Endothelial cell of umbilical vein (primary cell): ENCODE data around the gene HAT1. TPM values are rescaled to one million over a fixed set of nuclear protein-coding genes. Genes with fewer than 3 reads are reported as not detected.

Experiments used
- BruUV-seq: library from RNA; stranded (reverse); fragments of 400-500 nt; replicated peaks from 2 replicates; lab custom pipeline; 2021; lab: Mats Ljungman, UMichigan
- CTCF ChIA-PET: fragments of 300-600, 350-600 bp; sonication (Branson Sonifier 250); formaldehyde crosslinking; loops from one replicate; lab custom pipeline; 2021; ENCODE audit warnings: antibody characterized with exemption, inconsistent platforms; lab: Charles Lee
- POLR2A ChIA-PET: fragments of 300-600, 350-600 bp; sonication (Branson Sonifier 250); formaldehyde crosslinking; loops from one replicate; lab custom pipeline; 2021; ENCODE audit warnings: antibody characterized with exemption, inconsistent platforms; lab: Charles Lee
- DNase-seq: peaks from one replicate; pipeline ENCODE4 v3.0.0-alpha.2; 2011; ENCODE audit warnings: low read depth, low spot score
- FAIRE-seq: peaks from 2 replicates; lab custom pipeline; 2011; peaks lifted over from hg19 to GRCh38; lab: Jason Lieb, UNC
- H2AFZ ChIP-seq: 2 replicates; pipeline ENCODE4 v1.6.0; 2012; ENCODE audit warnings: low read depth, low read length, control low read depth, inconsistent platforms
- H3K27ac ChIP-seq: 2 replicates; pipeline ENCODE4 v1.5.1; 2011; ENCODE audit warnings: low read depth, mild to moderate bottlenecking, control low read depth, low read length, moderate library complexity; ENCODE audit not compliant: insufficient read depth
- H3K27me3 ChIP-seq, 2 experiments: 2 replicates each; pipeline versions ENCODE4 v1.6.0 to v1.6.1; 2011; ENCODE audit warnings: low read length in 2 of 2, mixed read lengths in 1 of 2; ENCODE audit not compliant: control insufficient read depth in 2 of 2, insufficient read depth in 2 of 2
- H3K36me3 ChIP-seq, 2 experiments: 2 replicates in 1 of 2; 3 replicates in 1 of 2; pipeline ENCODE4 v1.5.1; 2011; ENCODE audit warnings: low read length in 2 of 2, mild to moderate bottlenecking in 1 of 2, moderate library complexity in 1 of 2; ENCODE audit not compliant: control insufficient read depth in 2 of 2, insufficient read depth in 2 of 2; ENCODE audit errors: extremely low read depth in 1 of 2
- H3K4me1 ChIP-seq: 3 replicates; pipeline ENCODE4 v1.5.1; 2011; ENCODE audit warnings: mild to moderate bottlenecking, low read length; ENCODE audit not compliant: control insufficient read depth, insufficient read depth; ENCODE audit errors: extremely low read depth
- H3K4me2 ChIP-seq: 2 replicates; pipeline ENCODE4 v1.6.1; 2011; ENCODE audit warnings: low read length, control low read depth, mixed read lengths; ENCODE audit not compliant: insufficient read depth
- H3K4me3 ChIP-seq, 3 experiments: fragments of 200-600 bp in 1 of 3; sonication (generic), shearing (Covaris generic) in 1 of 3; replicated peaks in 1 of 3; 2 replicates each; pipeline ENCODE4 v1.5.1; 2011 to 2016; ENCODE audit warnings: control low read depth in 3 of 3, low read length in 3 of 3, mild to moderate bottlenecking in 2 of 3, inconsistent platforms in 1 of 3, low read depth in 1 of 3, moderate library complexity in 1 of 3; ENCODE audit not compliant: insufficient read depth in 1 of 3
- H3K79me2 ChIP-seq: 2 replicates; pipeline ENCODE4 v1.6.0; 2012; ENCODE audit warnings: low read length, inconsistent platforms; ENCODE audit not compliant: control insufficient read depth, insufficient read depth
- H3K9ac ChIP-seq: replicated peaks from 2 replicates; pipeline ENCODE3; 2011; ENCODE audit warnings: low read length, control low read depth; ENCODE audit not compliant: insufficient read depth; ENCODE audit errors: extremely low read depth
- H3K9me1 ChIP-seq: replicated peaks from 3 replicates; pipeline ENCODE4 v1.6.0; 2011; ENCODE audit warnings: mild to moderate bottlenecking, low read length; ENCODE audit not compliant: control insufficient read depth, insufficient read depth; ENCODE audit errors: extremely low read depth
- H3K9me3 ChIP-seq: replicated peaks from 2 replicates; pipeline ENCODE4 v1.5.1; 2012; ENCODE audit warnings: low read length, inconsistent platforms; ENCODE audit not compliant: control insufficient read depth, insufficient read depth
- H4K20me1 ChIP-seq: replicated peaks from 2 replicates; pipeline ENCODE3; 2011; ENCODE audit warnings: mild to moderate bottlenecking, low read length; ENCODE audit not compliant: control insufficient read depth, insufficient read depth; ENCODE audit errors: extremely low read depth
- EZH2 ChIP-seq: IDR thresholded peaks from 2 replicates; pipeline ENCODE4 v1.6.1; 2012; ENCODE audit warnings: borderline replicate concordance, low read depth, mild to moderate bottlenecking, moderate library complexity, low read length, inconsistent platforms; ENCODE audit not compliant: severe bottlenecking
- FOS ChIP-seq: IDR thresholded peaks from 2 replicates; pipeline ENCODE4 v1.6.1; 2011; ENCODE audit warnings: mild to moderate bottlenecking, low read length, moderate library complexity, borderline replicate concordance; ENCODE audit not compliant: insufficient read depth
- GATA2 ChIP-seq: IDR thresholded peaks from 2 replicates; pipeline ENCODE4 v1.7.0; 2011; ENCODE audit warnings: low read depth, mild to moderate bottlenecking, moderate library complexity, mixed read lengths, low read length; ENCODE audit not compliant: insufficient read length, insufficient read depth
- JUN ChIP-seq: IDR thresholded peaks from 2 replicates; pipeline ENCODE4 v1.6.1; 2011; ENCODE audit warnings: borderline replicate concordance, low read depth; ENCODE audit not compliant: insufficient read length, insufficient read depth
- MYC ChIP-seq: IDR thresholded peaks from one replicate; pipeline ENCODE4 v1.6.1; 2011; ENCODE audit warnings: mild to moderate bottlenecking, low read depth, low read length
- POLR2A ChIP-seq: IDR thresholded peaks from 2 replicates; pipeline ENCODE4 v1.6.1; 2012; ENCODE audit warnings: low read depth, mild to moderate bottlenecking, control low read depth, low read length
- POLR2AphosphoS5 ChIP-seq: IDR thresholded peaks from 2 replicates; pipeline ENCODE4 v1.6.1; 2012; ENCODE audit warnings: low read depth, mild to moderate bottlenecking, control low read depth, low read length, moderate library complexity; ENCODE audit not compliant: insufficient read depth
- dilution Hi-C: fragments of 300-500 bp; cut with MboI; formaldehyde crosslinking; loops from one replicate; pipeline ENCODE4 v1.15.0; 2019; ENCODE audit warnings: low sequenced_read_pairs; ENCODE audit not compliant: extremely low pct_ligation_motif_present
- intact Hi-C: fragments of 100-400 bp; cut with micrococcal nuclease; formaldehyde crosslinking; loops from one replicate; pipeline ENCODE4 v1.10.0; 2022
- polyA plus RNA-seq, 4 experiments: library from polyadenylated mRNA; depleted of rRNA in 3 of 4; stranded (reverse) in 3 of 4; unstranded in 1 of 4; fragments of >200 nt; gene quantifications; 2 replicates each; pipeline versions ENCODE4 v1.2.1 to v1.2.3, GENCODE V29; 2011 to 2012; ENCODE audit warnings: missing spikeins in 1 of 4
- total RNA-seq: library from RNA; stranded (reverse); gene quantifications from 2 replicates; pipeline ENCODE4 v1.2.3, GENCODE V29; 2021
- TF ChIP-seq, protein P1 (sequence below), 2 donors: IDR thresholded peaks; 1 replicate in 1 of 2; 2 replicates in 1 of 2; pipeline ENCODE4 v1.5.1; 2011; ENCODE audit warnings: low read length in 2 of 2, mild to moderate bottlenecking in 2 of 2, moderate library complexity in 2 of 2, control low read depth in 1 of 2, inconsistent platforms in 1 of 2, low read depth in 1 of 2; ENCODE audit not compliant: insufficient read depth in 1 of 2; ENCODE audit errors: extremely low read depth in 1 of 2
- TF ChIP-seq, protein P2 (sequence below): IDR thresholded peaks from 2 replicates; pipeline ENCODE4 v1.6.1; 2011; ENCODE audit not compliant: insufficient read depth, insufficient read length

The HAT1 gene
- total and polyA plus RNA-seq, 2 donors (not counting 3 experiments of a cell fraction or from before 2014, with no cell fraction given) = 27.4 to 50.3 TPM

DNA sequence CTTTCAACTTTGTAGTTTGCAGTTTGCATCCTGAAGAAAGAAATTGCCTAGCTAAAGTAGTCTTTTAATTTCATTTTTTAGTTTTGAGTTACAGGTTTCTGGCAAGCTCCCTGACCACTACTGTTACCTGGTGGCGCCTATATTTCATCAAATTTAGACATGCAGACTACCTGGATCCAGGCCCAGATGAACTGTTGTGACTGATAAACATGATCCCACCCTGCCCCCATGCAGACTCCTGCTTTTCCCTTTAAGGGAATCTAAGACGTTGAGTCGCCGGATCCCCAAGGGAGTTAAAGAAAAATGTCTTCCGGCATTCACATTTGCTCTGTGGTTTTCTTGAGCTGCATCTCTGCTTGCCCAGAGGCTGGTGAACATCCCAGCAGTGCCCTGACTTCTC is 99.7 kb downstream of the HAT1 start:
- Histone ChIP-seq H3K4me2 (no peak overlapping the region), H3K27me3 (no peaks in the 10 kb centered on the region), H3K27ac (no peak overlapping the region), H2AFZ (no peak overlapping the region), H4K20me1 (no peaks in the 10 kb centered on the region), H3K4me1 (no peaks in the 10 kb centered on the region), H3K36me3 (no peaks in the 10 kb centered on the region), H3K79me2 (no peaks in the 10 kb centered on the region), H3K9me1 (no peaks in the 10 kb centered on the region), H3K4me3 (no peak overlapping the region), H3K9me3 (no peaks in the 10 kb centered on the region), H3K9ac (no peak overlapping the region)
- ChIA-PET CTCF (interaction anchor here (0.6 to 1.9 kb wide), 4 partner anchors 9 to 41 kb away, joined by 4 to 7 read pairs (median 5); no protein-coding TSS in a partner anchor), POLR2A (no interaction called here)
- intact Hi-C loops (no loop called here), dilution Hi-C loops (no loop called here)
- no peak for DNase-seq
- no TSS peak for BruUV-seq
- FAIRE-seq = no peak
- no peak for TF ChIP-seq MYC
- TF ChIP-seq GATA2 = no peak
- TF ChIP-seq FOS = no peak
- no peak for TF ChIP-seq JUN
- TF ChIP-seq POLR2AphosphoS5 = no peak
- TF ChIP-seq, protein P1, sequence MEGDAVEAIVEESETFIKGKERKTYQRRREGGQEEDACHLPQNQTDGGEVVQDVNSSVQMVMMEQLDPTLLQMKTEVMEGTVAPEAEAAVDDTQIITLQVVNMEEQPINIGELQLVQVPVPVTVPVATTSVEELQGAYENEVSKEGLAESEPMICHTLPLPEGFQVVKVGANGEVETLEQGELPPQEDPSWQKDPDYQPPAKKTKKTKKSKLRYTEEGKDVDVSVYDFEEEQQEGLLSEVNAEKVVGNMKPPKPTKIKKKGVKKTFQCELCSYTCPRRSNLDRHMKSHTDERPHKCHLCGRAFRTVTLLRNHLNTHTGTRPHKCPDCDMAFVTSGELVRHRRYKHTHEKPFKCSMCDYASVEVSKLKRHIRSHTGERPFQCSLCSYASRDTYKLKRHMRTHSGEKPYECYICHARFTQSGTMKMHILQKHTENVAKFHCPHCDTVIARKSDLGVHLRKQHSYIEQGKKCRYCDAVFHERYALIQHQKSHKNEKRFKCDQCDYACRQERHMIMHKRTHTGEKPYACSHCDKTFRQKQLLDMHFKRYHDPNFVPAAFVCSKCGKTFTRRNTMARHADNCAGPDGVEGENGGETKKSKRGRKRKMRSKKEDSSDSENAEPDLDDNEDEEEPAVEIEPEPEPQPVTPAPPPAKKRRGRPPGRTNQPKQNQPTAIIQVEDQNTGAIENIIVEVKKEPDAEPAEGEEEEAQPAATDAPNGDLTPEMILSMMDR (IDR thresholded peaks at IDR 0.05; ENCODE audit: extremely low read depth in 1 of 2, insufficient read depth in 1 of 2, low read depth in 1 of 2, low read length in 2 of 2) = no peak
- no peak for TF ChIP-seq EZH2
- TF ChIP-seq, protein P2, sequence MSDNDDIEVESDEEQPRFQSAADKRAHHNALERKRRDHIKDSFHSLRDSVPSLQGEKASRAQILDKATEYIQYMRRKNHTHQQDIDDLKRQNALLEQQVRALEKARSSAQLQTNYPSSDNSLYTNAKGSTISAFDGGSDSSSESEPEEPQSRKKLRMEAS = no peak
- TF ChIP-seq POLR2A = no peak
